HepG2 (cell line): ENCODE data around the gene KAT14. TPM values are rescaled to one million over a fixed set of nuclear protein-coding genes. Genes with fewer than 3 reads are reported as not detected.

Experiments
- ELF4 ChIP-seq: sonication (generic); formaldehyde crosslinking; IDR thresholded peaks from 2 replicates; pipeline ENCODE4 v1.5.0; 2020; ENCODE audit warnings: missing genetic modification reagents, mild to moderate bottlenecking, moderate library complexity, borderline replicate concordance
- KLF16 ChIP-seq, 2 experiments: sonication (generic) in 1 of 2; formaldehyde crosslinking in 1 of 2; IDR thresholded peaks; 2 replicates each; pipeline versions ENCODE4 v1.6.1 to v1.8.0; 2016 to 2023; ENCODE audit warnings: missing genetic modification reagents in 2 of 2, missing compliant biosample characterization in 1 of 2
- MIER2 ChIP-seq: IDR thresholded peaks from 2 replicates; pipeline ENCODE4 v1.6.1; 2016; ENCODE audit warnings: missing biosample characterization, missing genetic modification reagents
- PAX8 ChIP-seq: sonication (generic); formaldehyde crosslinking; IDR thresholded peaks from 2 replicates; pipeline ENCODE4 v1.8.0; 2022; ENCODE audit warnings: mild to moderate bottlenecking, missing genetic modification reagents, borderline replicate concordance
- SSRP1 ChIP-seq: IDR thresholded peaks from 2 replicates; pipeline ENCODE4 v1.6.1; 2016; ENCODE audit warnings: control low read depth
- TFDP1 ChIP-seq: IDR thresholded peaks from 2 replicates; pipeline ENCODE4 v1.6.1; 2016; ENCODE audit warnings: missing compliant biosample characterization, missing genetic modification reagents, borderline replicate concordance
- TP53 ChIP-seq: sonication (generic); formaldehyde crosslinking; conservative IDR thresholded peaks from 2 replicates; pipeline ENCODE4 v1.4.0; 2020; ENCODE audit warnings: missing genetic modification reagents
- YEATS4 ChIP-seq: sonication (generic); formaldehyde crosslinking; IDR thresholded peaks from 2 replicates; pipeline ENCODE4 v1.4.0; 2020; ENCODE audit warnings: missing genetic modification reagents, borderline replicate concordance
- ZNF124 ChIP-seq: sonication (generic); formaldehyde crosslinking; IDR thresholded peaks from 2 replicates; pipeline ENCODE4 v1.4.0; 2020; ENCODE audit warnings: missing genetic modification reagents
- ZNF383 ChIP-seq: sonication (generic); formaldehyde crosslinking; IDR thresholded peaks from 2 replicates; pipeline ENCODE4 v1.4.0; 2020; ENCODE audit warnings: missing genetic modification reagents, mild to moderate bottlenecking, borderline replicate concordance
- ZNF441 ChIP-seq: sonication (generic); formaldehyde crosslinking; IDR thresholded peaks from 2 replicates; pipeline ENCODE4 v1.7.0; 2021; ENCODE audit warnings: missing genetic modification reagents, borderline replicate concordance
- ZNF512 ChIP-seq: sonication (generic); formaldehyde crosslinking; IDR thresholded peaks from 2 replicates; pipeline ENCODE4 v1.4.0; 2020; ENCODE audit warnings: mild to moderate bottlenecking, missing genetic modification reagents
- ZNF629 ChIP-seq: sonication (generic); formaldehyde crosslinking; conservative IDR thresholded peaks from 2 replicates; pipeline ENCODE4 v1.5.0; 2020; ENCODE audit warnings: missing genetic modification reagents
- ZNF660 ChIP-seq: sonication (generic); formaldehyde crosslinking; IDR thresholded peaks from 2 replicates; pipeline ENCODE4 v1.5.1; 2020; ENCODE audit warnings: mild to moderate bottlenecking, low read depth, missing genetic modification reagents, borderline replicate concordance
- ZNF724P ChIP-seq: sonication (generic); formaldehyde crosslinking; IDR thresholded peaks from 2 replicates; pipeline ENCODE4 v1.8.0; 2022; ENCODE audit warnings: missing genetic modification reagents, borderline replicate concordance
- ZNF766 ChIP-seq: sonication (generic); formaldehyde crosslinking; IDR thresholded peaks from 2 replicates; pipeline ENCODE4 v1.5.0; 2020; ENCODE audit warnings: missing genetic modification reagents, borderline replicate concordance
- ZNF775 ChIP-seq: sonication (generic); formaldehyde crosslinking; IDR thresholded peaks from 2 replicates; pipeline ENCODE4 v1.4.0; 2020; ENCODE audit warnings: missing genetic modification reagents, mild to moderate bottlenecking, moderate library complexity, borderline replicate concordance
- ZNF777 ChIP-seq: sonication (generic); formaldehyde crosslinking; IDR thresholded peaks from 2 replicates; pipeline ENCODE4 v1.4.0; 2020; ENCODE audit warnings: missing genetic modification reagents
- ZNF782 ChIP-seq: sonication (generic); formaldehyde crosslinking; IDR thresholded peaks from 2 replicates; pipeline ENCODE4 v1.4.0; 2020; ENCODE audit warnings: missing genetic modification reagents, mild to moderate bottlenecking, borderline replicate concordance
- ZNF850 ChIP-seq: sonication (generic); formaldehyde crosslinking; conservative IDR thresholded peaks from 2 replicates; pipeline ENCODE4 v1.9.0; 2021; ENCODE audit warnings: mild to moderate bottlenecking, missing genetic modification reagents
- polyA plus RNA-seq, 8 experiments: library from polyadenylated mRNA; depleted of rRNA in 3 of 8; stranded (reverse) in 7 of 8; unstranded in 1 of 8; fragments of >200 nt; fragmentation: Illumina TruSeq in 4 of 8; extraction: Trizol in 4 of 8; gene quantifications; 2 replicates each; pipeline versions ENCODE4 v1.2.1 to v1.2.3, GENCODE V29; 2011 to 2016; ENCODE audit warnings: low read depth in 4 of 8, missing spikeins in 1 of 8, mixed read lengths in 1 of 8; ENCODE audit not compliant: insufficient read depth in 1 of 8
- total RNA-seq, 5 experiments: library from RNA; depleted of rRNA; stranded (reverse); fragments of >200 nt; fragmentation: Illumina TruSeq; extraction: Trizol; gene quantifications; 2 replicates each; pipeline ENCODE4 v1.2.3, GENCODE V29; 2016; ENCODE audit warnings: low read depth in 1 of 5
- TF ChIP-seq, protein P1 (sequence below): sonication (generic); formaldehyde crosslinking; IDR thresholded peaks from 2 replicates; pipeline ENCODE4 v1.4.0; 2020; ENCODE audit warnings: missing genetic modification reagents
- TF ChIP-seq, protein P2 (sequence below): sonication (generic); formaldehyde crosslinking; IDR thresholded peaks from 2 replicates; pipeline ENCODE4 v1.4.0; 2020; ENCODE audit warnings: mild to moderate bottlenecking, missing genetic modification reagents
- TF ChIP-seq, protein P3 (sequence below): IDR thresholded peaks from 2 replicates; pipeline ENCODE4 v1.6.1; 2016; ENCODE audit warnings: control low read depth

Gene KAT14
- total and polyA plus RNA-seq, 2 of the 13 experiments (the other 11 are each of a cell fraction or from before 2014, with no cell fraction given) = 5.1 to 15.1 TPM

GRCh38 chr20:18137412-18138265 lies at the start of gene KAT14, which contains the start of gene PET117 (continued):
- TF ChIP-seq ZNF766 (CRISPR knock-in tag) = peak; percentile 99
- TF ChIP-seq, protein P1, sequence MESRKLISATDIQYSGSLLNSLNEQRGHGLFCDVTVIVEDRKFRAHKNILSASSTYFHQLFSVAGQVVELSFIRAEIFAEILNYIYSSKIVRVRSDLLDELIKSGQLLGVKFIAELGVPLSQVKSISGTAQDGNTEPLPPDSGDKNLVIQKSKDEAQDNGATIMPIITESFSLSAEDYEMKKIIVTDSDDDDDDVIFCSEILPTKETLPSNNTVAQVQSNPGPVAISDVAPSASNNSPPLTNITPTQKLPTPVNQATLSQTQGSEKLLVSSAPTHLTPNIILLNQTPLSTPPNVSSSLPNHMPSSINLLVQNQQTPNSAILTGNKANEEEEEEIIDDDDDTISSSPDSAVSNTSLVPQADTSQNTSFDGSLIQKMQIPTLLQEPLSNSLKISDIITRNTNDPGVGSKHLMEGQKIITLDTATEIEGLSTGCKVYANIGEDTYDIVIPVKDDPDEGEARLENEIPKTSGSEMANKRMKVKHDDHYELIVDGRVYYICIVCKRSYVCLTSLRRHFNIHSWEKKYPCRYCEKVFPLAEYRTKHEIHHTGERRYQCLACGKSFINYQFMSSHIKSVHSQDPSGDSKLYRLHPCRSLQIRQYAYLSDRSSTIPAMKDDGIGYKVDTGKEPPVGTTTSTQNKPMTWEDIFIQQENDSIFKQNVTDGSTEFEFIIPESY (CRISPR knock-in tag) = peak; percentile 77
- peak; percentile 96 for TF ChIP-seq ZNF777 (CRISPR knock-in tag)
- TF ChIP-seq ELF4 = no peak; the same call in 1 of the 2 replicates
- TF ChIP-seq ZNF660 = no peak
- peak; percentile 89; the same call in 1 of the 2 replicates for TF ChIP-seq ZNF124 (CRISPR knock-in tag)
- TF ChIP-seq, protein P2, sequence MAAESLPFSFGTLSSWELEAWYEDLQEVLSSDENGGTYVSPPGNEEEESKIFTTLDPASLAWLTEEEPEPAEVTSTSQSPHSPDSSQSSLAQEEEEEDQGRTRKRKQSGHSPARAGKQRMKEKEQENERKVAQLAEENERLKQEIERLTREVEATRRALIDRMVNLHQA (CRISPR knock-in tag) = no peak; the same call in 1 of the 2 replicates
- TF ChIP-seq ZNF724P = peak; percentile 96
- peak; percentile 88; the same call in 1 of the 2 replicates for TF ChIP-seq ZNF512 (CRISPR knock-in tag)
- TF ChIP-seq ZNF775 (CRISPR knock-in tag) = peak; percentile 92; the same call in 1 of the 2 replicates
- TF ChIP-seq, protein P3, sequence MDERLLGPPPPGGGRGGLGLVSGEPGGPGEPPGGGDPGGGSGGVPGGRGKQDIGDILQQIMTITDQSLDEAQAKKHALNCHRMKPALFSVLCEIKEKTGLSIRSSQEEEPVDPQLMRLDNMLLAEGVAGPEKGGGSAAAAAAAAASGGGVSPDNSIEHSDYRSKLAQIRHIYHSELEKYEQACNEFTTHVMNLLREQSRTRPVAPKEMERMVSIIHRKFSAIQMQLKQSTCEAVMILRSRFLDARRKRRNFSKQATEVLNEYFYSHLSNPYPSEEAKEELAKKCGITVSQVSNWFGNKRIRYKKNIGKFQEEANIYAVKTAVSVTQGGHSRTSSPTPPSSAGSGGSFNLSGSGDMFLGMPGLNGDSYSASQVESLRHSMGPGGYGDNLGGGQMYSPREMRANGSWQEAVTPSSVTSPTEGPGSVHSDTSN (CRISPR knock-in tag) = no peak
- no peak for TF ChIP-seq ZNF850
- TF ChIP-seq TP53 = peak; percentile 87
- peak; percentile 95 for TF ChIP-seq ZNF782 (CRISPR knock-in tag)
- peak; percentile 92; the same call in 1 of the 2 replicates for TF ChIP-seq TFDP1 (CRISPR knock-in tag)
- no peak for TF ChIP-seq ZNF383 (CRISPR knock-in tag)
- no peak for TF ChIP-seq SSRP1 (CRISPR knock-in tag)
- TF ChIP-seq ZNF441 (CRISPR knock-in tag) = peak; percentile 89
- TF ChIP-seq KLF16 (CRISPR knock-in tag; IDR thresholded peaks at IDR 0.05) = peak; percentile 73 to 99
- TF ChIP-seq ZNF629 (CRISPR knock-in tag) = peak; percentile 74
- peak; percentile 100 for TF ChIP-seq YEATS4 (CRISPR knock-in tag)
- peak; percentile 51; the same call in 1 of the 2 replicates for TF ChIP-seq MIER2
- TF ChIP-seq PAX8 (CRISPR knock-in tag) = peak; percentile 86; the same call in 1 of the 2 replicates
